ENCODE data around the gene DNAJB1. TPM values are rescaled to one million over a fixed set of nuclear protein-coding genes. Genes with fewer than 3 reads are reported as not detected.

Gene DNAJB1
- total and polyA plus RNA-seq, 10 of the 15 experiments (the other 5 are each of a cell fraction or from before 2014, with no cell fraction given): 4.8 to 65.8 (median 34.9) TPM

GRCh38 chr19:14529254-14530004 lies 11.2 kb upstream of the DNAJB1 start, which contains the start of gene TECR (continued):
- no peak for TF ChIP-seq BCLAF1 (IDR thresholded peaks at IDR 0.05)
- TF ChIP-seq CTCF (IDR thresholded peaks at IDR 0.05 in 2 of 3, conservative IDR thresholded peaks at IDR 0.05 in 1 of 3; ENCODE audit: control insufficient read depth in 2 of 3, extremely low read depth in 1 of 3, insufficient read depth in 1 of 3, low read depth in 3 of 3, low read length in 3 of 3): no peak
- no peak for TF ChIP-seq TBL1XR1 (IDR thresholded peaks at IDR 0.05; ENCODE audit: low read depth, low read length)
- no peak for TF ChIP-seq BRCA1 (IDR thresholded peaks at IDR 0.05; ENCODE audit: low read depth, low read length)
- peak; percentile 98 for TF ChIP-seq POLR2AphosphoS5 (IDR thresholded peaks at IDR 0.05; ENCODE audit: low read length)
- no peak for TF ChIP-seq BCL3 (IDR thresholded peaks at IDR 0.05; ENCODE audit: borderline replicate concordance, insufficient read depth, low read depth, low read length, poor library complexity, severe bottlenecking)
- TF ChIP-seq NFYA (IDR thresholded peaks at IDR 0.05; ENCODE audit: borderline replicate concordance, low read depth, low read length): no peak
- no peak for TF ChIP-seq NR2C1 (IDR thresholded peaks at IDR 0.05)
- peak; percentile 19 for TF ChIP-seq FOS (IDR thresholded peaks at IDR 0.05; ENCODE audit: borderline replicate concordance, extremely low read depth, insufficient read length)
- TF ChIP-seq KAT2A (conservative IDR thresholded peaks at IDR 0.05; ENCODE audit: control insufficient read depth, low read depth, low read length): no peak
- TF ChIP-seq ZBTB40 (IDR thresholded peaks at IDR 0.05; ENCODE audit: borderline replicate concordance): no peak
- TF ChIP-seq SRF (IDR thresholded peaks at IDR 0.05; ENCODE audit: low read depth in 2 of 2, low read length in 2 of 2): no peak
- TF ChIP-seq SPI1 (IDR thresholded peaks at IDR 0.05; ENCODE audit: borderline replicate concordance, insufficient read depth, low read depth, low read length): no peak
- no peak for TF ChIP-seq SUPT20H (IDR thresholded peaks at IDR 0.05; ENCODE audit: borderline replicate concordance, control insufficient read depth, low read depth, low read length)
- no peak for TF ChIP-seq EED (IDR thresholded peaks at IDR 0.05; ENCODE audit: low read depth)
- no peak for TF ChIP-seq CBX3 (IDR thresholded peaks at IDR 0.05; ENCODE audit: borderline replicate concordance, low read depth)
- TF ChIP-seq RAD51 (IDR thresholded peaks at IDR 0.05): no peak
- peak; percentile 33 for TF ChIP-seq MEF2B (IDR thresholded peaks at IDR 0.05; ENCODE audit: partially characterized antibody, poor library complexity, severe bottlenecking)
- peak; percentile 83 for TF ChIP-seq IKZF1 (conservative IDR thresholded peaks at IDR 0.05)
